HG02938 (cell line): Measurements from ENCODE around the gene SEC16A.

ENCODE experiments used
- ATAC-seq: cut with Tn5 transposase; IDR thresholded peaks from one replicate; pipeline ENCODE4 v1.9.1; 2021; ENCODE audit warnings: mild to moderate bottlenecking, moderate library complexity; ENCODE audit not compliant: unreplicated experiment

Gene SEC16A

GRCh38 chr9:136443687-136444086 is 39.2 kb downstream of the SEC16A start:
- ATAC-seq: no peak

- no peak for ATAC-seq
These were observed 39.8 kb downstream of the SEC16A start for GRCh38 chr9:136443087-136443486.

GRCh38 chr9:136442265-136442664 is 40.6 kb downstream of the SEC16A start:
- no peak for ATAC-seq

- ATAC-seq: no peak
These were observed 41.1 kb downstream of the SEC16A start for GRCh38 chr9:136441681-136442245.

- ATAC-seq: no peak
These were observed 41.6 kb downstream of the SEC16A start for GRCh38 chr9:136441191-136441680.

GRCh38 chr9:136439481-136440408 is 43.1 kb downstream of the SEC16A start, which contains the start of gene INPP5E:
Gene INPP5E, minus strand, starts transcription at chr9:136439845. Its CDS starts 426 bp downstream, at chr9:136439419.
- ATAC-seq: peak; percentile 47

- peak; percentile 36 for ATAC-seq
These were observed 44.0 kb downstream of the SEC16A start for GRCh38 chr9:136438548-136439480.

GRCh38 chr9:136437839-136438547 is 44.8 kb downstream of the SEC16A start:
- no peak for ATAC-seq

GRCh38 chr9:136437430-136437829 is 45.4 kb downstream of the SEC16A start:
- ATAC-seq: no peak

- no peak for ATAC-seq
These were observed 46.7 kb downstream of the SEC16A start for GRCh38 chr9:136436055-136436634.

- ATAC-seq: no peak
These were observed 48.2 kb downstream of the SEC16A start for GRCh38 chr9:136434580-136435169.

GRCh38 chr9:136433849-136434579 is 48.8 kb downstream of the SEC16A start:
- ATAC-seq: no peak

GRCh38 chr9:136433043-136433715 is 49.7 kb downstream of the SEC16A start:
- no peak for ATAC-seq

- ATAC-seq: no peak
These were observed 50.2 kb downstream of the SEC16A start for GRCh38 chr9:136432591-136432990.

GRCh38 chr9:136431782-136432350 is 51.0 kb downstream of the SEC16A start:
- no peak for ATAC-seq

GRCh38 chr9:136430588-136431234 is 52.1 kb downstream of the SEC16A start:
- no peak for ATAC-seq

- ATAC-seq: no peak
These were observed 53.0 kb downstream of the SEC16A start for GRCh38 chr9:136429683-136430491.
